ENCODE measurements around the gene DNAH14.

The DNAH14 gene

GRCh38 chr1:225425201-225425786, 495.8 kb downstream of the DNAH14 start:
- Mint-ChIP-seq H3K27me3 (no peaks in the 10 kb centered on the region), H3K4me3 (peak overlapping the region; percentile 82 to 86), H3K27ac (peak overlapping the region; percentile 79 to 81), H3K4me1 (ENCODE audit: low read depth in 2 of 2) (peaks cover 48 to 49% of the 10 kb centered on the region in 2 donors), H3K36me3 (ENCODE audit: insufficient read depth) (peaks cover 40% of the 10 kb centered on the region), H3K9me3 (no peaks in the 10 kb centered on the region)
- ATAC-seq (replicated peaks) (no peak), DNase-seq (no peak)

DNA sequence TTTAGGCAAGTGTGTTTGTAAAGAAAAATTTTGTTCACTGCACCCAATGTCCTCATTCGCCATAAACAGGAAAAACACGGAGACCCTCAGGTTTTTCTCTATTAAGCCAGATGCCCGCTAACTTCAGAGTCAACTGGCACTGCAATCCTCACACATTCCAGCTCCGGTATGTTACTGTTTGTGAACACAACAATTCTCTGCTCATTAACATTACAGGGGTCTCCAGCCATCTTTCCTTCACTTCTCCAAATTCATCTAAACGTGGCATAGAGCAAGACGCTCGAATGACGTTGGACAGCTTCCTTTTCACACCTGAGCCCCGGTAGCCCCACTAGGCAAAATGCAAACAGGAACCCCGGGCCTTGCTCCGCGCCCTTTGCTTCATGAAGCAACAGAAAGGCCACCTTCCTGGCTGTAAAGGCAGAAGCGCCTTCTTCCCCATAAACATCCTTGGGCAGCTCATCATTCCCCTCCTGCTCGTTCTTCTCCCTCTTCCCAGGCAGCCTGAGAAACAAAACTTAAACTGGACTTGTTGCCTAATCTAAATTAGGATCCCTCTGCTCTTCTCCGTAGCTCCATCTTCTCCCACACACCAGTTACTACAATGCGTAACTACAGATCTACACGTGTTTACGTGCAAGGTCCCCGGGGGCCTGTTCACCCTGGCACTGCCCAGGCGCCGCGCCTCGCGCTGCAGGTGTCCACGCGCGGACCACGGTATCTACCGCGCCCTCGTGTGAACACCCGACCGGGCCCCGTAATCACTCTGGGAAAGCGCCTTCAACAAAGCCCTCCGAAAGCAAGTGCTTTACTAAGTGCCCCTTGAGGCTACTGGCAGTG, 497.1 kb downstream of the DNAH14 start:
- Mint-ChIP-seq H3K4me1 (ENCODE audit: low read depth in 2 of 2) (peaks cover 48 to 49% of the 10 kb centered on the region in 2 donors), H3K36me3 (ENCODE audit: insufficient read depth) (peaks cover 26% of the 10 kb centered on the region), H3K27me3 (no peaks in the 10 kb centered on the region), H3K4me3 (peak overlapping the region; percentile 82 to 86), H3K27ac (peak overlapping the region; percentile 75 to 81), H3K9me3 (no peaks in the 10 kb centered on the region)
- DNase-seq (peak; percentile 28 to 29 (median 28)), ATAC-seq (replicated peaks) (no peak)

DNA sequence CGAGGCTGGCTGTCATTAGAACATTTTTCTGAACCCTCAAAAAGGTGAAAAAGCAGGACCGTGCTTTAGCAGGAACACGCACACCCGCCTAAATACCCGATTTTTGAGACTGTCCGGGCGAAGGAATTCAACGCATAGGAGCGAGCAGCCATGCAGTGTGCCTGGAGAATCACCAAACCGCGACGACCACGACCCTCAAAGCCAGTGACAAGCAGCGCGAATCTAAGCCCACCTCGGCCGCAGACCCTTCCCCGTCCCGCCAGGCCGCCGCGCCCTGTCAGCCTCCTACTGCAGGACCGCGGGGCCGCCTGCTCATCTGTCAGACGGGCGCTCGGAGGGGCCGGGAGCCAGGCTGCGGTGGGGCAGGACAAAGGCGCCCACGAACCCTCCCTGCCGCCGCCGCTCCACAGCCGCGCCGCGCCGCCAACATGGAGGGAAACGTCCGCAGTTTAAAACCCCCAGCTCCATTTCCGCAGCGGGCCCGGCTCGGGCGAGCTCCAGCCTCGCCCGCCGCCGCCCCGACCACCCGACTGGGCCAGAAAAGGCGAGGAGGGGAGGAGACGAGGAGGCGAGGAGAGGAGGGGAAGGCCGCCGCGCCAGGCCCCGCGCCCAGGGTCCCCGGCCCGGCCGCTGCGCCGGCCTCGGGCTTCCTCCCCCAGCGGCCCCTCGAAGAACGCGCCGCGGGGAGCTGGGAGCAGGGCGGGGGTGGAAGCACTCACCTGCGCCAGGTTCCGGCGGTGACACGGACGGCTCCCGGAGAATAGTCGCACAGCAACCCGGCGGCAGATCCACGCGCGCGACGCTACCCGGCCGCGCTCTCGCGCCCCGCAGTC, 498.0 kb downstream of the DNAH14 start, which contains the start of gene LBR:
Gene LBR, minus strand, starts transcription at position 804 of the 833 bp plus-strand sequence. CDS start 3,963 bp downstream, outside the sequence.
- DNase-seq (peak in 1 of 3 experiments; percentile 34), ATAC-seq (replicated peaks) (peak; percentile 19)
- peaks cover 26% of the 10 kb centered on the region for H3K36me3 Mint-ChIP-seq (ENCODE audit: insufficient read depth)
- H3K27ac Mint-ChIP-seq: peak within 1 kb of the TSS; percentile 84 to 87
- no peaks in the 10 kb centered on the region for H3K9me3 Mint-ChIP-seq
- H3K4me1 Mint-ChIP-seq (ENCODE audit: low read depth in 2 of 2): peaks cover 43 to 45% of the 10 kb centered on the region in 2 donors
- H3K4me3 Mint-ChIP-seq: peak within 1 kb of the TSS; percentile 82 to 86
- H3K27me3 Mint-ChIP-seq: no peaks in the 10 kb centered on the region

- peak overlapping the region; percentile 82 to 86 for H3K4me3 Mint-ChIP-seq
- no peaks in the 10 kb centered on the region for H3K9me3 Mint-ChIP-seq
- no peaks in the 10 kb centered on the region for H3K27me3 Mint-ChIP-seq
- H3K4me1 Mint-ChIP-seq (ENCODE audit: low read depth in 2 of 2): peaks cover 36 to 39% of the 10 kb centered on the region in 2 donors
- H3K27ac Mint-ChIP-seq: peak overlapping the region; percentile 84 to 87
- DNase-seq (peak; percentile 86 to 88 (median 86)), ATAC-seq (replicated peaks) (peak; percentile 85)
- H3K36me3 Mint-ChIP-seq (ENCODE audit: insufficient read depth): peaks cover 18% of the 10 kb centered on the region
Observed at GRCh38 chr1:225428068-225428880, 498.8 kb downstream of the DNAH14 start.

DNA sequence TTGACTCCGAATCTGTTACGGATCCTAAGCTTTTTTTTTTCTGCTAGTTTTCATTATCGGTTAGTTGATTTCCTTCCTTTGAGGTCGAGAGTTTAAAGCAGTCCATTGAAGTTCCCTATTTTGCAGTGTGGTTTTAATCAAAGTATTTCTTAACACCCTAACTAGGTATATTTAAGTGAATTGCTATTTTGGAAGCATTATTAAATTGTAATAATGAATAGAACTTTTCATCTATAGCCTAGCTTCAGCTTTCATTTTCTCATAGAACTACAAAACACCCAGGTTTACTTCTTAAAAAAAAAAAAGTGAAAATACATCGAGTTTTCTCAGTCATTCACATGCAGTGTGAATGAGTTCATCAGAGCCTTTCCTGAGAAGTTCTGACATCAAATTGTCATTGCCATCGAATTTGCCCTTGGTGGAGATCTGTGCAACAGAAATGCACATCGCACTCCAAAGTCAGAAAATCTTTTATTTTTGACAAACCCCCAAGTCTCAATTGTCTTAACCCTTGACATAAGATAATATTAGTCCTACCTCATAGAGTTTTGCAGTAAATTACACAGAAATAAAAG, 499.5 kb downstream of the DNAH14 start:
- ATAC-seq (replicated peaks) (no peak), DNase-seq (no peak)
- peaks cover 30 to 32% of the 10 kb centered on the region in 2 donors for H3K4me1 Mint-ChIP-seq (ENCODE audit: low read depth in 2 of 2)
- H3K9me3 Mint-ChIP-seq: no peaks in the 10 kb centered on the region
- peak overlapping the region; percentile 84 to 87 for H3K27ac Mint-ChIP-seq
- peak overlapping the region; percentile 82 to 86 for H3K4me3 Mint-ChIP-seq
- H3K27me3 Mint-ChIP-seq: no peaks in the 10 kb centered on the region
- H3K36me3 Mint-ChIP-seq (ENCODE audit: insufficient read depth): peaks cover 16% of the 10 kb centered on the region

- Mint-ChIP-seq H3K9me3 (no peaks in the 10 kb centered on the region), H3K36me3 (ENCODE audit: insufficient read depth) (peaks cover 16% of the 10 kb centered on the region), H3K4me1 (ENCODE audit: low read depth in 2 of 2) (peaks cover 21 to 22% of the 10 kb centered on the region in 2 donors), H3K27ac (no peak overlapping the region), H3K4me3 (no peak overlapping the region), H3K27me3 (no peaks in the 10 kb centered on the region)
- no peak for DNase-seq
- ATAC-seq (replicated peaks): no peak
Observed at GRCh38 chr1:225430301-225430700, 500.8 kb downstream of the DNAH14 start.

DNA sequence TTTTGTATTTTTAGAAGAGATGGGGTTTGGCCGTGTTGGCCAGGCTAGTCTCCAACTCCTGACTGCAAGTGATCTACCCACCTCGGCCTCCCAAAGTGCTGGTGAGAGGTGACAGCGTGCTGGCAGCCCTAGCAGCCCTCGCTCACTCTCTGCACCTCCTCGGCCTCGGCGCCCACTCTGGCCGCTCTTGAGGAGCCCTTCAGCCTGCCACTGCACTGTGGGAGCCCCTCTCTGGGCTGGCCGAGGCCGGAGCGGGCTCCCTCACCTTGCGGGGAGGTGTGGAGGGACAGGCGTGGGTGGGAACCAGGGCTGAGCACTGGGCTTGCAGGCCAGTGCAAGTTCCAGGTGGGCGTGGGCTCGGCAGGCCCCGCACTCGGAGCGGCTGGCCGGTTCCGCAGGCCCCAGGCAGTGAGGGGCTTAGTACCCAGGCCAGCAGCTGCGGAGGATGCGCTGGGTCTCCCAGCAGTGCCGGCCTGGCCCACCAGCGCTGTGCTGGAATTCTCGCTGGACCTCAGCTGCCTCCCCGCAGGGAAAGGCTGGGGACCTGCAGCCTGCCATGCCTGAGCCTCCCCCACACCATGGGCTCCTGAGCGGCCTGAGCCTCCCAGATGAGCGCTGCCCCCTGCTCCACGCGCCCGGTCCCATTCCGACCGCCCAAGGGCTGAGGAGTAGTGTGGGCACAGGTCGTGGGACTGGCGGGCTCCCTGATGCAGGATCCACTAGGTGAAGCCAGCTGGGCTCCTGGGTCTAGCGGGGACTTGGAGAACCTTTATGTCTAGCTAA, 501.8 kb downstream of the DNAH14 start:
- H3K36me3 Mint-ChIP-seq (ENCODE audit: insufficient read depth): peaks cover 16% of the 10 kb centered on the region
- no peaks in the 10 kb centered on the region for H3K27me3 Mint-ChIP-seq
- no peaks in the 10 kb centered on the region for H3K9me3 Mint-ChIP-seq
- H3K4me3 Mint-ChIP-seq: no peak overlapping the region
- DNase-seq (no peak), ATAC-seq (replicated peaks) (no peak)
- H3K27ac Mint-ChIP-seq: no peak overlapping the region
- H3K4me1 Mint-ChIP-seq (ENCODE audit: low read depth in 2 of 2): peaks cover 11 to 12% of the 10 kb centered on the region in 2 donors

DNA sequence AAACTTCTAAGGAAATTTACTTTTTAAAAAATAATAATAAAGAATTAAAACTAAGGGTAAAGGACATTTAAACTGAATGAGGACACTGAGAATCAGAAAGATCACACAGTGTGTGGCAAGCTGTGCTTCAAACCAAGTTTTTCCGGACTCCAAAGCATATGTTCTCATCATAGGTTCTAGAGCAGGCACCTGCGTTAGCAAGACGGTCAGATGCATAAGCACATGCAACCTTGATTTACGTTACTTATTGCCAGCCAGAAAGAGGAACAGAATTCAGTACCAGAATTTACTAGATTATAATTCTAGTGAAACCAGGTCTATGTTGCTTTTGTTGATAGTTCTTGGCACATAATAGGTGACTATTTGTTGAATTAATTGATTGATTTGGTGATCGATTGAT, 504.6 kb downstream of the DNAH14 start:
- Mint-ChIP-seq H3K4me3 (no peak overlapping the region), H3K27ac (no peak overlapping the region), H3K36me3 (ENCODE audit: insufficient read depth) (no peaks in the 10 kb centered on the region), H3K4me1 (ENCODE audit: low read depth in 2 of 2) (peaks cover 3 to 4% of the 10 kb centered on the region in 2 donors), H3K9me3 (no peaks in the 10 kb centered on the region), H3K27me3 (no peaks in the 10 kb centered on the region)
- ATAC-seq (replicated peaks) (no peak), DNase-seq (no peak)

DNA sequence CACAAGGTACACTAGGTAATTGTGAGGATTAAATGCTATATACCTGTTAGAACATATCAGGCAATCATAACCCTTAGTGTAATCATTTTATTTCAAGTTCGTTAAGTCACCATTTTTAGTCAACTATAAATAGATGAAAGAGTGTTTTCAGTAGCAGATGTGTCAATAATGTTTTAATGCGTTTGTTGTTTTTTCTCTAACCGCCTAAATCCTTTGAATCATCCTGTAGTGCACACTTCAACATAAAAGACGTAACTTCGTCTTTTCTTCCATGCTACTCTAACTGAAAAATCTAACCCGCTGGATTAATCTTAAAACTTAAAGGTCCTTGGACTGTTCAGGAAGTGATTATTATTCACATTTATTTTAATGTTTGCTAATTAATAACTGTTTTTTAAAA, 505.6 kb downstream of the DNAH14 start:
- ATAC-seq (replicated peaks): no peak
- Mint-ChIP-seq H3K9me3 (no peaks in the 10 kb centered on the region), H3K27me3 (no peaks in the 10 kb centered on the region), H3K4me3 (no peak overlapping the region), H3K27ac (no peak overlapping the region), H3K4me1 (ENCODE audit: low read depth in 2 of 2) (no peaks in the 10 kb centered on the region), H3K36me3 (ENCODE audit: insufficient read depth) (no peaks in the 10 kb centered on the region)
- no peak for DNase-seq

DNA sequence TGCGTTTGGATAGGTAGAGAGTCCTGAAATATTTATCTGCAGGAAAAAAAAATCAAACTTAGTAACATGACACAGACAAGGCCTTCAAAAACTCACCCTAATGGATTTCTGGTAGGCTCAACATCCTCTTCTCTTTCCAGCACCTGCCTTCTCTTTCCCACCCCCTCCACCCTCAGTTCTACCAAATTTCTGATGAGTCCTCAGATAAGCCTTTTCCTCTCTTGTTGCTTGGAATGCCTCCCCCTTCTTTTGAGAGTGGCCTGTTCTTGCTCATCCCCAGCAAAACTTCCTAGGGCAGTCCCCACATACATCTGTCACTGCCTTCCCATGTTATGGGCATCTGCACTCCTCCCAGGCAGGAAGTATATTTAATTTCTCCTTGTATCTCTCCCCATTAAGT, 506.0 kb downstream of the DNAH14 start:
- Mint-ChIP-seq H3K9me3 (no peaks in the 10 kb centered on the region), H3K27me3 (no peaks in the 10 kb centered on the region), H3K4me3 (no peak overlapping the region), H3K27ac (no peak overlapping the region), H3K36me3 (ENCODE audit: insufficient read depth) (no peaks in the 10 kb centered on the region), H3K4me1 (ENCODE audit: low read depth in 2 of 2) (no peaks in the 10 kb centered on the region)
- no peak for DNase-seq
- no peak for ATAC-seq (replicated peaks)

- Mint-ChIP-seq H3K4me1 (ENCODE audit: low read depth in 2 of 2) (no peaks in the 10 kb centered on the region), H3K36me3 (ENCODE audit: insufficient read depth) (no peaks in the 10 kb centered on the region), H3K9me3 (no peaks in the 10 kb centered on the region), H3K4me3 (no peak overlapping the region), H3K27me3 (no peaks in the 10 kb centered on the region), H3K27ac (no peak overlapping the region)
- DNase-seq: no peak
- ATAC-seq (replicated peaks): no peak
Observed at GRCh38 chr1:225435957-225436392, 506.5 kb downstream of the DNAH14 start.
